DND-41 (cell line): ENCODE data around the gene HHIP.

Source experiments
- ATAC-seq: fragments of 200-7000 bp; cut with Tn5 transposase; 3 replicates; pipeline ENCODE4 v1.9.1; 2021; ENCODE audit warnings: low read depth; ENCODE audit not compliant: insufficient read depth
- DNase-seq: peaks from one replicate; pipeline ENCODE4 v3.0.0-alpha.2; 2020
- H2AFZ ChIP-seq: 2 replicates; pipeline ENCODE4 v1.6.0; 2012; ENCODE audit warnings: low read depth, low read length
- H3K27ac ChIP-seq: 2 replicates; pipeline ENCODE4 v1.5.1; 2012; ENCODE audit warnings: low read length, inconsistent platforms
- H3K27me3 ChIP-seq: fragments of 200-600 bp; sonication (generic); 2 replicates; pipeline ENCODE4 v1.6.0; 2012; ENCODE audit warnings: low read length, mild to moderate bottlenecking, inconsistent platforms; ENCODE audit not compliant: insufficient read depth, poor library complexity
- H3K36me3 ChIP-seq: 2 replicates; pipeline ENCODE4 v1.5.1; 2012; ENCODE audit warnings: low read length, inconsistent platforms; ENCODE audit not compliant: insufficient read depth
- H3K4me1 ChIP-seq: 2 replicates; pipeline ENCODE4 v1.5.1; 2012; ENCODE audit warnings: mild to moderate bottlenecking, low read length; ENCODE audit not compliant: insufficient read depth
- H3K4me2 ChIP-seq: 2 replicates; pipeline ENCODE4 v1.6.0; 2012; ENCODE audit warnings: mild to moderate bottlenecking, moderate library complexity, low read length, inconsistent platforms; ENCODE audit not compliant: insufficient read depth
- H3K4me3 ChIP-seq, 2 experiments: fragments of 200-600 bp in 1 of 2; shearing (Covaris generic) in 1 of 2; 2 replicates each; pipeline ENCODE4 v1.5.1; 2012 to 2016; ENCODE audit warnings: inconsistent platforms in 2 of 2, low read length in 2 of 2, mild to moderate bottlenecking in 2 of 2, low read depth in 1 of 2, moderate library complexity in 1 of 2
- H3K79me2 ChIP-seq: 2 replicates; pipeline ENCODE4 v1.6.0; 2012; ENCODE audit warnings: low read length, inconsistent platforms; ENCODE audit not compliant: insufficient read depth
- H3K9ac ChIP-seq: 2 replicates; pipeline ENCODE4 v1.6.0; 2012; ENCODE audit warnings: low read depth, mild to moderate bottlenecking, inconsistent platforms, low read length, moderate library complexity
- H3K9me3 ChIP-seq: 2 replicates; pipeline ENCODE4 v1.5.1; 2012; ENCODE audit warnings: low read length, moderate library complexity, mild to moderate bottlenecking, inconsistent platforms; ENCODE audit not compliant: insufficient read depth, severe bottlenecking
- H4K20me1 ChIP-seq: 2 replicates; pipeline ENCODE4 v1.6.0; 2012; ENCODE audit warnings: low read length; ENCODE audit not compliant: insufficient read depth
- CTCF ChIP-seq: IDR thresholded peaks from 2 replicates; pipeline ENCODE4 v1.5.1; 2012; ENCODE audit warnings: borderline replicate concordance, low read length, moderate library complexity, mild to moderate bottlenecking; ENCODE audit not compliant: poor library complexity, severe bottlenecking; ENCODE audit errors: extremely low read depth
- EZH2 ChIP-seq: IDR thresholded peaks from 3 replicates; pipeline ENCODE4 v1.6.1; 2012; ENCODE audit warnings: borderline replicate concordance, low read depth, mild to moderate bottlenecking, moderate library complexity, low read length, inconsistent platforms; ENCODE audit not compliant: severe bottlenecking

The HHIP gene

GRCh38 chr4:144711700-144712456 lies 65.9 kb downstream of the HHIP start:
- Histone ChIP-seq H2AFZ (no peak overlapping the region), H3K36me3 (peaks cover 96% of the 10 kb centered on the region), H3K4me2 (no peak overlapping the region), H3K79me2 (no peaks in the 10 kb centered on the region), H3K9me3 (no peaks in the 10 kb centered on the region), H3K4me1 (no peaks in the 10 kb centered on the region), H3K9ac (no peak overlapping the region), H3K27ac (no peak overlapping the region), H4K20me1 (no peaks in the 10 kb centered on the region), H3K4me3 (no peak overlapping the region), H3K27me3 (no peaks in the 10 kb centered on the region)
- DNase-seq, result no peak
- ATAC-seq, result no peak
- TF ChIP-seq EZH2 (no peak), CTCF (no peak)

GRCh38 chr4:144712775-144713174 lies 66.8 kb downstream of the HHIP start:
- DNase-seq, result no peak
- H3K4me3 ChIP-seq, result no peak overlapping the region
- no peak overlapping the region for H3K27ac ChIP-seq

GRCh38 chr4:144714166-144714565 lies 68.2 kb downstream of the HHIP start:
- H3K27ac ChIP-seq, result no peak overlapping the region
- TF ChIP-seq CTCF, result no peak
- no peak for TF ChIP-seq EZH2
- H3K9me3 ChIP-seq, result no peaks in the 10 kb centered on the region
- no peak overlapping the region for H3K4me3 ChIP-seq
- H3K27me3 ChIP-seq, result no peaks in the 10 kb centered on the region
- no peak overlapping the region for H3K9ac ChIP-seq
- H2AFZ ChIP-seq, result no peak overlapping the region
- H3K36me3 ChIP-seq, result peaks cover 96% of the 10 kb centered on the region
- H3K79me2 ChIP-seq, result no peaks in the 10 kb centered on the region
- ATAC-seq, result no peak
- no peak for DNase-seq
- H3K4me2 ChIP-seq, result no peak overlapping the region
- H3K4me1 ChIP-seq, result no peaks in the 10 kb centered on the region
- H4K20me1 ChIP-seq, result no peaks in the 10 kb centered on the region

More at GRCh38 chr4:144712775-144713174, 66.8 kb downstream of the HHIP start:
- no peak overlapping the region for H3K4me2 ChIP-seq
- TF ChIP-seq CTCF, result no peak
- no peak for TF ChIP-seq EZH2
- no peak overlapping the region for H2AFZ ChIP-seq
- no peaks in the 10 kb centered on the region for H3K4me1 ChIP-seq
- no peak overlapping the region for H3K9ac ChIP-seq
- no peaks in the 10 kb centered on the region for H4K20me1 ChIP-seq
- H3K27me3 ChIP-seq, result no peaks in the 10 kb centered on the region
- no peaks in the 10 kb centered on the region for H3K79me2 ChIP-seq
- no peaks in the 10 kb centered on the region for H3K9me3 ChIP-seq
- H3K36me3 ChIP-seq, result peaks cover 96% of the 10 kb centered on the region
- ATAC-seq, result no peak
